SK-N-SH (cell line): ENCODE data around the gene HELT. TPM values are rescaled to one million over a fixed set of nuclear protein-coding genes. Genes with fewer than 3 reads are reported as not detected.
A peak's percentile ranks its signal among the peaks of the same experiment; 100 is the strongest.

ENCODE experiments used
- CTCF ChIA-PET: fragments of 300-600, 350-600 bp; formaldehyde crosslinking; extraction: SDS; loops from one replicate; lab custom pipeline; 2021; lab: Yijun Ruan, JAX
- POLR2A ChIA-PET: fragments of 350-600 bp; sonication (Branson Sonifier 250); formaldehyde crosslinking; extraction: SDS; loops from one replicate; lab custom pipeline; 2020; ENCODE audit warnings: antibody characterized with exemption, inconsistent platforms; lab: Yijun Ruan, JAX
- DNase-seq: peaks from one replicate; pipeline ENCODE4 v3.0.0; 2012
- H2AFZ ChIP-seq: fragments of 200-600 bp; sonication (generic); 2 replicates; pipeline ENCODE4 v1.8.1; 2016; ENCODE audit warnings: antibody characterized with exemption, mild to moderate bottlenecking, low read depth
- H3F3A ChIP-seq: fragments of 200-600 bp; sonication (generic); replicated peaks from 2 replicates; pipeline ENCODE3; 2016; ENCODE audit warnings: antibody characterized with exemption, mild to moderate bottlenecking; ENCODE audit not compliant: insufficient read depth
- H3K27ac ChIP-seq, 2 experiments: fragments of 200-500 bp in 1 of 2; fragments of 200-600 bp in 1 of 2; sonication (Bioruptor generic) in 1 of 2; sonication (generic), shearing (Covaris generic) in 1 of 2; 2 replicates each; pipeline versions ENCODE4 v1.5.1 to v1.6.1; 2014 to 2016; ENCODE audit warnings: low read depth in 2 of 2, inconsistent platforms in 1 of 2, low read length in 1 of 2, mild to moderate bottlenecking in 1 of 2, mixed read lengths in 1 of 2
- H3K27me3 ChIP-seq: fragments of 200-600 bp; sonication (generic), shearing (Covaris generic); 2 replicates; pipeline ENCODE4 v1.6.1; 2016; ENCODE audit warnings: mixed run types; ENCODE audit not compliant: insufficient read depth
- H3K36me3 ChIP-seq, 2 experiments: fragments of 200-500 bp in 1 of 2; fragments of 200-600 bp in 1 of 2; sonication (Bioruptor generic) in 1 of 2; sonication (generic) in 1 of 2; replicated peaks in 1 of 2; 2 replicates each; pipeline versions ENCODE3 to v1.5.1; 2014 to 2016; ENCODE audit warnings: low read length in 1 of 2, mild to moderate bottlenecking in 1 of 2; ENCODE audit not compliant: insufficient read depth in 2 of 2, control insufficient read depth in 1 of 2
- H3K4me1 ChIP-seq, 2 experiments: fragments of 200-500 bp in 1 of 2; fragments of 200-600 bp in 1 of 2; sonication (Bioruptor generic) in 1 of 2; sonication (generic), shearing (Covaris generic) in 1 of 2; 2 replicates each; pipeline versions ENCODE4 v1.5.1 to v1.6.1; 2014 to 2016; ENCODE audit warnings: low read depth in 1 of 2, low read length in 1 of 2, mixed run types in 1 of 2; ENCODE audit not compliant: insufficient read depth in 2 of 2, control insufficient read depth in 1 of 2
- H3K4me2 ChIP-seq: fragments of 200-600 bp; sonication (generic), shearing (Covaris generic); 2 replicates; pipeline ENCODE4 v1.6.1; 2017; ENCODE audit warnings: mixed run types
- H3K4me3 ChIP-seq, 2 experiments: fragments of 200-500 bp in 1 of 2; fragments of 200-600 bp in 1 of 2; sonication (Bioruptor generic) in 1 of 2; sonication (generic), shearing (Covaris generic) in 1 of 2; 2 replicates each; pipeline versions ENCODE4 v1.5.1 to v1.8.1; 2014 to 2016; ENCODE audit warnings: low read depth in 2 of 2, inconsistent platforms in 1 of 2, low read length in 1 of 2, mild to moderate bottlenecking in 1 of 2, mixed read lengths in 1 of 2, moderate library complexity in 1 of 2
- H3K79me2 ChIP-seq: fragments of 200-600 bp; sonication (generic); 2 replicates; pipeline ENCODE4 v1.8.1; 2017; ENCODE audit warnings: mild to moderate bottlenecking; ENCODE audit not compliant: insufficient read depth
- H3K9ac ChIP-seq: fragments of 200-600 bp; sonication (generic); 2 replicates; pipeline ENCODE4 v1.6.1; 2017; ENCODE audit warnings: mixed run types
- H3K9me2 ChIP-seq: fragments of 200-600 bp; sonication (generic); 2 replicates; pipeline ENCODE4 v1.6.1; 2017; ENCODE audit warnings: mixed run types
- H3K9me3 ChIP-seq: fragments of 200-600 bp; sonication (generic); 2 replicates; pipeline ENCODE4 v1.6.1; 2017; ENCODE audit warnings: mixed run types, mild to moderate bottlenecking, moderate library complexity
- H4K20me1 ChIP-seq: fragments of 200-600 bp; sonication (generic); 2 replicates; pipeline ENCODE4 v1.6.1; 2017; ENCODE audit warnings: mild to moderate bottlenecking, mixed run types; ENCODE audit not compliant: insufficient read depth
- CHD2 ChIP-seq: fragments of 150-350 bp; IDR thresholded peaks from 2 replicates; pipeline ENCODE4 v1.6.1; 2018; ENCODE audit warnings: low read length; ENCODE audit not compliant: partially characterized antibody
- EP300 ChIP-seq, 2 experiments: IDR thresholded peaks; 2 replicates each; pipeline versions ENCODE4 v1.4.0 to v1.6.1; 2012; ENCODE audit warnings: borderline replicate concordance in 1 of 2, low read depth in 1 of 2, low read length in 1 of 2
- EZH2phosphoT487 ChIP-seq: fragments of 200-600 bp; sonication (generic); IDR thresholded peaks from 2 replicates; pipeline ENCODE4 v1.6.1; 2017; ENCODE audit warnings: low read depth, mixed run types, mild to moderate bottlenecking, antibody characterized with exemption, moderate library complexity, borderline replicate concordance
- GATA2 ChIP-seq: sonication (generic); formaldehyde crosslinking; IDR thresholded peaks from 2 replicates; pipeline ENCODE4 v1.5.0; 2020; ENCODE audit warnings: mild to moderate bottlenecking, missing genetic modification reagents
- MAX ChIP-seq: IDR thresholded peaks from 2 replicates; pipeline ENCODE4 v1.4.0; 2012; ENCODE audit warnings: low read depth
- MEF2A ChIP-seq: IDR thresholded peaks from 2 replicates; pipeline ENCODE4 v1.4.0; 2012; ENCODE audit warnings: low read depth, borderline replicate concordance
- MXI1 ChIP-seq: IDR thresholded peaks from 2 replicates; pipeline ENCODE4 v1.6.1; 2012; ENCODE audit warnings: mild to moderate bottlenecking, low read depth, low read length, improper control_type of control experiment
- NFIC ChIP-seq: IDR thresholded peaks from 2 replicates; pipeline ENCODE4 v1.4.0; 2012; ENCODE audit warnings: borderline replicate concordance
- POLR2AphosphoS5 ChIP-seq: IDR thresholded peaks from 2 replicates; pipeline ENCODE4 v1.6.1; 2012; ENCODE audit warnings: low read depth, low read length
- RAD21 ChIP-seq: IDR thresholded peaks from 2 replicates; pipeline ENCODE4 v1.6.1; 2012; ENCODE audit warnings: mild to moderate bottlenecking, low read length
- REST ChIP-seq: IDR thresholded peaks from 2 replicates; pipeline ENCODE4 v1.6.1; 2012; ENCODE audit warnings: mild to moderate bottlenecking, low read depth, low read length, moderate library complexity
- RFX5 ChIP-seq: IDR thresholded peaks from 2 replicates; pipeline ENCODE4 v1.6.1; 2012; ENCODE audit warnings: mild to moderate bottlenecking, improper control_type of control experiment, low read length
- SIN3A ChIP-seq: IDR thresholded peaks from 2 replicates; pipeline ENCODE4 v1.6.1; 2012; ENCODE audit warnings: low read depth, mild to moderate bottlenecking, low read length, moderate library complexity, borderline replicate concordance
- SMC3 ChIP-seq: IDR thresholded peaks from 2 replicates; pipeline ENCODE4 v1.6.1; 2012; ENCODE audit warnings: low read depth, low read length, improper control_type of control experiment
- TAF1 ChIP-seq: IDR thresholded peaks from 2 replicates; pipeline ENCODE4 v1.6.1; 2012; ENCODE audit warnings: low read depth, mild to moderate bottlenecking, low read length, moderate library complexity, borderline replicate concordance
- TEAD4 ChIP-seq: IDR thresholded peaks from 2 replicates; pipeline ENCODE4 v1.4.0; 2012; ENCODE audit warnings: mild to moderate bottlenecking, borderline replicate concordance; ENCODE audit not compliant: insufficient read depth
- USF1 ChIP-seq: IDR thresholded peaks from 2 replicates; pipeline ENCODE4 v1.4.0; 2012; ENCODE audit warnings: low read depth, borderline replicate concordance
- YY1 ChIP-seq: IDR thresholded peaks from 2 replicates; pipeline ENCODE4 v1.4.0; 2012; ENCODE audit warnings: low read depth, mild to moderate bottlenecking
- whole genome bisulfite sequencing: methylation state at CpG from one replicate; pipeline ENCODE4 v1.1.6; 2017; ENCODE audit warnings: low lambda C conversion rate; 5-methylcytosine and 5-hydroxymethylcytosine counted together
- polyA plus RNA-seq, 3 experiments: library from polyadenylated mRNA; depleted of rRNA; stranded (reverse); fragments of >200 nt; gene quantifications; 2 replicates each; pipeline ENCODE4 v1.2.3, GENCODE V29; 2012
- TF ChIP-seq, protein P1 (sequence below): fragments of 150-350 bp; IDR thresholded peaks from 2 replicates; pipeline ENCODE4 v1.6.1; 2017; ENCODE audit warnings: antibody characterized with exemption, low read length, low read depth, borderline replicate concordance

Gene HELT
- polyA plus RNA-seq, 1 of the 3 experiments (the other 2 are of a cell fraction), result not detected

- TF ChIP-seq, protein P1, sequence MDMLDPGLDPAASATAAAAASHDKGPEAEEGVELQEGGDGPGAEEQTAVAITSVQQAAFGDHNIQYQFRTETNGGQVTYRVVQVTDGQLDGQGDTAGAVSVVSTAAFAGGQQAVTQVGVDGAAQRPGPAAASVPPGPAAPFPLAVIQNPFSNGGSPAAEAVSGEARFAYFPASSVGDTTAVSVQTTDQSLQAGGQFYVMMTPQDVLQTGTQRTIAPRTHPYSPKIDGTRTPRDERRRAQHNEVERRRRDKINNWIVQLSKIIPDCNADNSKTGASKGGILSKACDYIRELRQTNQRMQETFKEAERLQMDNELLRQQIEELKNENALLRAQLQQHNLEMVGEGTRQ, result no peak
- TF ChIP-seq TAF1 (no peak), RAD21 (no peak), EZH2phosphoT487 (no peak), TEAD4 (no peak), USF1 (no peak), POLR2AphosphoS5 (no peak), REST (no peak), GATA2 (CRISPR knock-in tag) (no peak), SMC3 (no peak), MAX (no peak), NFIC (no peak), EP300 (IDR thresholded peaks at IDR 0.05; ENCODE audit: borderline replicate concordance in 1 of 2, low read depth in 1 of 2, low read length in 1 of 2) (no peak), CHD2 (no peak), SIN3A (no peak), MEF2A (no peak), RFX5 (no peak), MXI1 (no peak), YY1 (no peak)
- Histone ChIP-seq H4K20me1 (no peaks in the 10 kb centered on the region), H2AFZ (no peak overlapping the region), H3K27me3 (peaks cover 53% of the 10 kb centered on the region), H3K9ac (no peak overlapping the region), H3F3A (no peaks in the 10 kb centered on the region), H3K4me1 (no peaks in the 10 kb centered on the region), H3K79me2 (no peaks in the 10 kb centered on the region), H3K4me3 (no peak overlapping the region), H3K9me2 (no peaks in the 10 kb centered on the region), H3K9me3 (no peaks in the 10 kb centered on the region), H3K4me2 (no peak overlapping the region), H3K27ac (no peak overlapping the region), H3K36me3 (no peaks in the 10 kb centered on the region)
- 0% methylated on average over 22 of the region's 57 CpGs for WGBS
- DNase-seq, result peak; percentile 49
- POLR2A ChIA-PET, result no interaction called here
- CTCF ChIA-PET, result interaction anchor here (1.1 to 1.9 kb wide), 5 partner anchors 9 to 115 kb away, joined by 3 to 7 read pairs (median 4); no protein-coding TSS in a partner anchor
Observed at GRCh38 chr4:185019456-185020292, 1.4 kb downstream of the HELT start.
